K562 (cell line): ENCODE measurements around the gene ANKRD10. TPM values are rescaled to one million over a fixed set of nuclear protein-coding genes. Genes with fewer than 3 reads are reported as not detected.

ENCODE experiments used
- E2F6 ChIP-seq, 2 experiments: IDR thresholded peaks; 2 replicates each; pipeline ENCODE4 v1.6.1; 2011; ENCODE audit warnings: borderline replicate concordance in 1 of 2, control low read depth in 1 of 2, low read depth in 1 of 2, low read length in 1 of 2, mild to moderate bottlenecking in 1 of 2, mixed read lengths in 1 of 2, moderate library complexity in 1 of 2; ENCODE audit not compliant: insufficient read depth in 1 of 2, insufficient read length in 1 of 2, poor library complexity in 1 of 2, severe bottlenecking in 1 of 2; ENCODE audit errors: extremely low read depth in 1 of 2
- KDM2B ChIP-seq: fragments of 250-450 bp; sonication (Bioruptor Pico); IDR thresholded peaks from 2 replicates; pipeline ENCODE4 v1.8.0; 2021; ENCODE audit warnings: mild to moderate bottlenecking, moderate library complexity
- NBN ChIP-seq: fragments of 450-650 bp; IDR thresholded peaks from 2 replicates; pipeline ENCODE4 v1.6.1; 2016; ENCODE audit warnings: low read depth, mild to moderate bottlenecking
- NRF1 ChIP-seq, 2 experiments: fragments of 450-650 bp; IDR thresholded peaks in 1 of 2; conservative IDR thresholded peaks in 1 of 2; 2 replicates each; pipeline ENCODE4 v1.6.1; 2014; ENCODE audit warnings: mild to moderate bottlenecking in 2 of 2
- POLR2G ChIP-seq: fragments of 200-400 bp; formaldehyde crosslinking; IDR thresholded peaks from 2 replicates; pipeline ENCODE4 v1.6.1; 2017; ENCODE audit warnings: low read depth, mild to moderate bottlenecking, antibody characterized with exemption, low read length, moderate library complexity
- RBFOX2 ChIP-seq: fragments of 200-400 bp; formaldehyde crosslinking; IDR thresholded peaks from 2 replicates; pipeline ENCODE4 v1.6.1; 2017; ENCODE audit warnings: low read depth, mild to moderate bottlenecking, low read length, moderate library complexity
- SIX5 ChIP-seq, 2 experiments: IDR thresholded peaks; 2 replicates each; pipeline ENCODE4 v1.6.1; 2011; ENCODE audit warnings: low read length in 2 of 2, borderline replicate concordance in 1 of 2, low read depth in 1 of 2, mild to moderate bottlenecking in 1 of 2, moderate library complexity in 1 of 2; ENCODE audit not compliant: insufficient read depth in 1 of 2
- VEZF1 ChIP-seq: fragments of 200-800 bp; sonication (Bioruptor generic); IDR thresholded peaks from 2 replicates; pipeline ENCODE4 v1.6.1; 2017; ENCODE audit warnings: missing genetic modification characterization, missing compliant biosample characterization
- ZNF184 ChIP-seq: sonication (generic); formaldehyde crosslinking; IDR thresholded peaks from 2 replicates; pipeline ENCODE4 v1.5.0; 2020; ENCODE audit warnings: missing genetic modification reagents
- polyA plus RNA-seq, 8 experiments: library from polyadenylated mRNA; depleted of rRNA in 4 of 8; stranded (reverse) in 5 of 8; unstranded in 3 of 8; fragments of >200 nt; fragmentation: Nextera tagmentation in 2 of 8; fragmentation: Illumina TruSeq in 1 of 8; extraction: Ambion mirVana in 2 of 8; extraction: Trizol in 1 of 8; gene quantifications; 2 replicates each; pipeline versions ENCODE4 v1.2.1 to v1.2.3, GENCODE V29; 2011 to 2014; ENCODE audit warnings: inconsistent platforms in 1 of 8, missing spikeins in 1 of 8
- total RNA-seq, 7 experiments: library from RNA; depleted of rRNA in 6 of 7; stranded (reverse); fragments of >200 nt in 6 of 7; fragmentation: Illumina TruSeq in 2 of 7; extraction: Trizol in 2 of 7; gene quantifications; 2 replicates each; pipeline versions ENCODE4 v1.2.1 to v1.2.3, GENCODE V29; 2011 to 2021; ENCODE audit warnings: low replicate concordance in 1 of 7
- TF ChIP-seq, protein P1 (sequence below): fragments of 450-650 bp; IDR thresholded peaks from 2 replicates; pipeline ENCODE4 v1.6.1; 2018; ENCODE audit not compliant: partially characterized antibody
- TF ChIP-seq, protein P2 (sequence below), 2 experiments: fragments of 450-650 bp in 1 of 2; IDR thresholded peaks; 2 replicates each; pipeline ENCODE4 v1.6.1; 2011 to 2017; ENCODE audit warnings: low read depth in 2 of 2, antibody characterized with exemption in 1 of 2, borderline replicate concordance in 1 of 2, low read length in 1 of 2, mild to moderate bottlenecking in 1 of 2, mixed read lengths in 1 of 2; ENCODE audit not compliant: control insufficient read depth in 1 of 2

ANKRD10 gene
- total and polyA plus RNA-seq, 9 of the 15 experiments (the other 6 are each of a cell fraction or from before 2014, with no cell fraction given) = 21.7 to 183 (median 45.0) TPM

- peak in 1 of 2 experiments; percentile 82 for TF ChIP-seq E2F6 (IDR thresholded peaks at IDR 0.05; ENCODE audit: borderline replicate concordance in 1 of 2, extremely low read depth in 1 of 2, insufficient read depth in 1 of 2, insufficient read length in 1 of 2, low read depth in 1 of 2, low read length in 1 of 2, poor library complexity in 1 of 2, severe bottlenecking in 1 of 2)
- no peak for TF ChIP-seq ZNF184 (CRISPR knock-in tag)
- no peak for TF ChIP-seq NBN
- TF ChIP-seq, protein P1, sequence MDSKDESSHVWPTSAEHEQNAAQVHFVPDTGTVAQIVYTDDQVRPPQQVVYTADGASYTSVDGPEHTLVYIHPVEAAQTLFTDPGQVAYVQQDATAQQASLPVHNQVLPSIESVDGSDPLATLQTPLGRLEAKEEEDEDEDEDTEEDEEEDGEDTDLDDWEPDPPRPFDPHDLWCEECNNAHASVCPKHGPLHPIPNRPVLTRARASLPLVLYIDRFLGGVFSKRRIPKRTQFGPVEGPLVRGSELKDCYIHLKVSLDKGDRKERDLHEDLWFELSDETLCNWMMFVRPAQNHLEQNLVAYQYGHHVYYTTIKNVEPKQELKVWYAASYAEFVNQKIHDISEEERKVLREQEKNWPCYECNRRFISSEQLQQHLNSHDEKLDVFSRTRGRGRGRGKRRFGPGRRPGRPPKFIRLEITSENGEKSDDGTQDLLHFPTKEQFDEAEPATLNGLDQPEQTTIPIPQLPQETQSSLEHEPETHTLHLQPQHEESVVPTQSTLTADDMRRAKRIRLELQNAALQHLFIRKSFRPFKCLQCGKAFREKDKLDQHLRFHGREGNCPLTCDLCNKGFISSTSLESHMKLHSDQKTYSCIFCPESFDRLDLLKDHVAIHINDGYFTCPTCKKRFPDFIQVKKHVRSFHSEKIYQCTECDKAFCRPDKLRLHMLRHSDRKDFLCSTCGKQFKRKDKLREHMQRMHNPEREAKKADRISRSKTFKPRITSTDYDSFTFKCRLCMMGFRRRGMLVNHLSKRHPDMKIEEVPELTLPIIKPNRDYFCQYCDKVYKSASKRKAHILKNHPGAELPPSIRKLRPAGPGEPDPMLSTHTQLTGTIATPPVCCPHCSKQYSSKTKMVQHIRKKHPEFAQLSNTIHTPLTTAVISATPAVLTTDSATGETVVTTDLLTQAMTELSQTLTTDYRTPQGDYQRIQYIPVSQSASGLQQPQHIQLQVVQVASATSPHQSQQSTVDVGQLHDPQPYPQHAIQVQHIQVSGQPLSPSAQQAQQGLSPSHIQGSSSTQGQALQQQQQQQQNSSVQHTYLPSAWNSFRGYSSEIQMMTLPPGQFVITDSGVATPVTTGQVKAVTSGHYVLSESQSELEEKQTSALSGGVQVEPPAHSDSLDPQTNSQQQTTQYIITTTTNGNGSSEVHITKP = peak; percentile 76
- no peak for TF ChIP-seq KDM2B
- TF ChIP-seq NRF1 (conservative IDR thresholded peaks at IDR 0.05 in 1 of 2, IDR thresholded peaks at IDR 0.05 in 1 of 2) = peak; percentile 68
- peak; percentile 58 for TF ChIP-seq POLR2G
- TF ChIP-seq, protein P2, sequence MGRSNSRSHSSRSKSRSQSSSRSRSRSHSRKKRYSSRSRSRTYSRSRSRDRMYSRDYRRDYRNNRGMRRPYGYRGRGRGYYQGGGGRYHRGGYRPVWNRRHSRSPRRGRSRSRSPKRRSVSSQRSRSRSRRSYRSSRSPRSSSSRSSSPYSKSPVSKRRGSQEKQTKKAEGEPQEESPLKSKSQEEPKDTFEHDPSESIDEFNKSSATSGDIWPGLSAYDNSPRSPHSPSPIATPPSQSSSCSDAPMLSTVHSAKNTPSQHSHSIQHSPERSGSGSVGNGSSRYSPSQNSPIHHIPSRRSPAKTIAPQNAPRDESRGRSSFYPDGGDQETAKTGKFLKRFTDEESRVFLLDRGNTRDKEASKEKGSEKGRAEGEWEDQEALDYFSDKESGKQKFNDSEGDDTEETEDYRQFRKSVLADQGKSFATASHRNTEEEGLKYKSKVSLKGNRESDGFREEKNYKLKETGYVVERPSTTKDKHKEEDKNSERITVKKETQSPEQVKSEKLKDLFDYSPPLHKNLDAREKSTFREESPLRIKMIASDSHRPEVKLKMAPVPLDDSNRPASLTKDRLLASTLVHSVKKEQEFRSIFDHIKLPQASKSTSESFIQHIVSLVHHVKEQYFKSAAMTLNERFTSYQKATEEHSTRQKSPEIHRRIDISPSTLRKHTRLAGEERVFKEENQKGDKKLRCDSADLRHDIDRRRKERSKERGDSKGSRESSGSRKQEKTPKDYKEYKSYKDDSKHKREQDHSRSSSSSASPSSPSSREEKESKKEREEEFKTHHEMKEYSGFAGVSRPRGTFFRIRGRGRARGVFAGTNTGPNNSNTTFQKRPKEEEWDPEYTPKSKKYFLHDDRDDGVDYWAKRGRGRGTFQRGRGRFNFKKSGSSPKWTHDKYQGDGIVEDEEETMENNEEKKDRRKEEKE (IDR thresholded peaks at IDR 0.05; ENCODE audit: borderline replicate concordance in 1 of 2, control insufficient read depth in 1 of 2, low read depth in 2 of 2, low read length in 1 of 2) = no peak
- peak; percentile 49 for TF ChIP-seq RBFOX2
- TF ChIP-seq SIX5 (IDR thresholded peaks at IDR 0.05; ENCODE audit: borderline replicate concordance in 1 of 2, insufficient read depth in 1 of 2, low read depth in 1 of 2, low read length in 2 of 2) = no peak
- TF ChIP-seq VEZF1 (CRISPR knock-in tag) = peak; percentile 83
Observed at GRCh38 chr13:110874508-110874960, 40.3 kb downstream of the ANKRD10 start (continued).
